HG03196 (cell line): ENCODE data around the gene NOTCH1.
A peak's percentile ranks its signal among the peaks of the same experiment; 100 is the strongest.

Experiments used
- ATAC-seq: cut with Tn5 transposase; IDR thresholded peaks from one replicate; pipeline ENCODE4 v1.9.1; 2021; ENCODE audit not compliant: unreplicated experiment

NOTCH1 gene

DNA sequence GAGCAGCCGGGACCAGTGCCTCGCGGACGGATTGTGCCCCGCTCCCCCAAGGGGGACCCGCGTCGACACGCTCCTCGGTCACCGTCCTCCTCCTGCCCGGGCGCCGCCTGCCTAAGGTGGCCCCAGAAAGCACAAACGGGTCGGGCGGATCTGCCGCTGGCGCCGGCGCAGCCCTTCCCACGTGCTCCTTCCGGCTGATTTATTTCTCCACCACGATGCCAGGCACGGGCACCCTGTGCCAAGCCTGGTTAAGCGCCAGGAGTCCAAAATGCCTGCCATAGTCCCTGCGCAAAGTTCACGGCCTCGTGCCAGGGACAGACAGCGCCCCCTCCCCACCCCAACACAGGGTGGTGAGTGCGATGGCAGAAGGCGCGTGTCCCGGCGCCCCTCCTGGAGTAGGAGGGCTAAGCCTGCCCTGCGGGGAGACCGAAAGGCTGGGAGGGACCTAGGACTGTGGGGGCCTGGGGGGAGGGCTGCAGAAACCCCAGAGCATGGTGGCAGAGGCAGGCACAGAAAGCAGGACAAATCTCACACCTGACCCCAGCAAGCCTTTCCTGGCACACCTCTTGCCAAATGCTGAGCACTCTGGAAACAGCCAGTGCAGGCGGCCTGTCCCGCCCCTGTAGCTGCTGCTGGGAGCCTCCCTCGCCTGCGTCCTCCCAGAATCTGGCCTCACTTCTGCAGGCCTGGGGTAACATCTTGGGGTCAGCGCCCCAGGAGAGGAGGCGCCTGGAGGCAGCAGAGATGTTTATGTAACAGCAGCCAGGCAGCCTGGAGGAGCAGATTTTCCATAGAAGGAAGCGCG, 1.1 kb upstream of the NOTCH1 start:
- peak; percentile 6 for ATAC-seq

DNA sequence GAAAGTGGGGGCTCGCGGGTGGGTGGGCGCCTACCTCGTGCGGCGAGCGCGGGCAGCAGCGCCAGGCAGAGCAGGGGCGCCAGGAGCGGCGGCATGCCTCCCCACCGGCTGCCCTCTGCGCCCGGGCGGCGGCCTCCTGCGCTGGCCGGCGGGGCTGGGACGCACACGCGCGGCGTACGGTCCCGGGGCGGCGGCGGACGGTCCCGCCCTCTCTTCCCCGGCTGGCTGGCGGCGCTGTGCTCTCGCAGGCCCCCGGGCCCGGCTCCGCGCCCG, 220 bp downstream of the NOTCH1 start:
- ATAC-seq = no peak

DNA sequence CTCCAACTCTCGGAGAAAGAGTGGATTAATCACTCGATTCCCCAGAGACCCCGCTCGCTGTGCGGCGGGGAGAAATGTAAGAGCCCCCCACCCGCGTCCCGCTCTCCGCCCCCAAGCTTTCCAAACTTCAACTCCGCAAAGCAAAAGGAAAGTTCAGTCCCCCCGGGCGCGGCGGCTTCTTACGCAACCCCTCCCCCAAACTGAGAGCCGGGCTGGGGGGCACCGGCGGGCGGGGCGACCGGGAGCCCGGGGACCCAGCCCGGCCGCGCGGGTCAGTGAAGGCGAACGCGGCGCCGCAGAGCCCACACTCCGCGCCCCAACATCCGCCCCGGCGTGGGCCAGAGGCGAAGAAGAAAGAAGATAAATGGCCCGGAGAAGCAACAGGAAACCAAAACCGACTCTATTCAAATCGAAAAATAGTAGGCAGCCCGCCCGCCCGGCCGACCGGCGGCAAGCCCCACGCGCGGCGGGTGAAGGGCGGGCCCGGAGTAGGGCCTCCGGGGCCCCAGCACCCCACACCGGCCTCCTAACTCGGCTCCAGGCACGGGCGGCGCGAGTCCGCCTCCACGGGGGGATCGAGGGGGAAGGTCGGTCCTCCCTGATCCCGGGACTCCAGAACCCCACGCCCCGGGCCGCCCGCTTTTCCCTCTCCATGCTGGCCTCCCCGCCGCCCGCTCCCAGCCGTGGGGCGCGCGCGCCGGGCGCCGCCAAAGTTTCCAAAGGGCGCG, 720 bp downstream of the NOTCH1 start:
- ATAC-seq = peak; percentile 16

DNA sequence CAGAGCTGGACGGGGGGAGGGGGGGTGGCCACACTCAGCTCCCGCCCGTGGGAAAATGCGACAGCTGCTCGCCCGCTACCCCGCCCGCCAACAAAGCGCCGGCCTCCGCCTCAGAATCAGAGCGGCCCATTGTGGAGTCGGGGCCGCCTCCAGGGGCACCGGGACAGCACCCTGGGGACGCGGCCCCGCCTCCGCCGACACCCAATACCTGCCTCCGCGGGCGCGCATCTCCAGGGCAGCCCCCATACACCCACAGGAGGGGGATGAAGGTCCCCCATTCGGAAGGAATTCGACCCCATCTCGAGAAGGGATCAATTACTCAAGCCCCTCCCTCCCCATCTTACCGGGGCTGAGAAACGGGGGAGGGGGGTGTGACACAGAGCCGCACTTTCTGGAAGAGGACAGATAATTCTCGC, 1.3 kb downstream of the NOTCH1 start:
- no peak for ATAC-seq

DNA sequence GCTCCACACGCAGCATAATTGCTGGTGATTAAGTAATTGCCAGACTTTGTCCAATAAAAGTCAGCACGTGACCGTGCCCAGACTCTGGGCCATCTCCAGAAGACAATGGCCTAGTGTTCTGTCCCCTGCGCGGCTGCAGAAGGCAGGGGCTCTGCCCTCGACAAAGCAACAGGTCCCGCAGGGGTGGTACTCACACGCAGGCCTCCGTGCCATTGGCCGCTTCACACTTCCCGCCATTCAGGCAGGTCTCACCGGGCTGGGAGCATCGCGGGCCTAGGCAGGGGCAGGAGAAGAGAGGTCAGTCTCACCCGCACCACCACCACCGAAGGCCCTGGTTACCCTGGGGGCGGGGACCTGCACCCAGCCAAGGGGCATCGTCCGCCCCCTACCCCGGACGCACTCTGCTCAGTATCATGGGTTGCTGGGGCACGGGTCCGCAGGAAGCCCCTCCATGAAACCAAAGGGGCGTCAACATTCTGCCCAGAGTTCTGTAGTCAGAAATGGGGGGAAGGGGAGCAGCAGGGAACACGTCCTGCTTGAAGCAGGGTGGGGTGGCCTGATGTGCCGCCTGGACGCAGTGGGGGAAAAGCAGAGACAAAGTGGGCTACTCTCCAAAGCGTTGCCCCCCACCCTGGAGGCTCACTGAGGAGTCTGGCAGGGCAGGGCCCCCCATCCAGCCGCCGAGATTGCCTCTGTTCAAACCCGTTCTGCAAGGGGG, 1.9 kb downstream of the NOTCH1 start:
- no peak for ATAC-seq

DNA sequence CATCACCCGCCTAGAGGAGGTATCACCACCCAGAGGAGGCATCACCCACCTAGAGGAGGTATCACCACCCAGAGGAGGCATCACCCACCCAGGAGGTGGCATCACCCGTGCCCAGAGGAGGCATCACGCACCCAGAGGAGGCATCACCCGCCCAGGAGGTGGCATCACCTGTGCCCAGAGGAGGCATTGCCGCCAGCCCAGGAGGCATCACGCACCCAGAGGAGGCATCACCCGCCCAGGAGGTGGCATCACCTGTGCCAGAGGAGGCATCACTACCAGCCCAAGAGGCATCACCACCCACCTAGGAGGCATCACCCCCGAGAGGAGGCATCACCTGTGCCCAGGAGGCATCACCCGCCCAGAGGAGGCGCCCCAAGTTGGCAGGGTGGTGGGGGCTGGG, 2.6 kb downstream of the NOTCH1 start:
- ATAC-seq = no peak

DNA sequence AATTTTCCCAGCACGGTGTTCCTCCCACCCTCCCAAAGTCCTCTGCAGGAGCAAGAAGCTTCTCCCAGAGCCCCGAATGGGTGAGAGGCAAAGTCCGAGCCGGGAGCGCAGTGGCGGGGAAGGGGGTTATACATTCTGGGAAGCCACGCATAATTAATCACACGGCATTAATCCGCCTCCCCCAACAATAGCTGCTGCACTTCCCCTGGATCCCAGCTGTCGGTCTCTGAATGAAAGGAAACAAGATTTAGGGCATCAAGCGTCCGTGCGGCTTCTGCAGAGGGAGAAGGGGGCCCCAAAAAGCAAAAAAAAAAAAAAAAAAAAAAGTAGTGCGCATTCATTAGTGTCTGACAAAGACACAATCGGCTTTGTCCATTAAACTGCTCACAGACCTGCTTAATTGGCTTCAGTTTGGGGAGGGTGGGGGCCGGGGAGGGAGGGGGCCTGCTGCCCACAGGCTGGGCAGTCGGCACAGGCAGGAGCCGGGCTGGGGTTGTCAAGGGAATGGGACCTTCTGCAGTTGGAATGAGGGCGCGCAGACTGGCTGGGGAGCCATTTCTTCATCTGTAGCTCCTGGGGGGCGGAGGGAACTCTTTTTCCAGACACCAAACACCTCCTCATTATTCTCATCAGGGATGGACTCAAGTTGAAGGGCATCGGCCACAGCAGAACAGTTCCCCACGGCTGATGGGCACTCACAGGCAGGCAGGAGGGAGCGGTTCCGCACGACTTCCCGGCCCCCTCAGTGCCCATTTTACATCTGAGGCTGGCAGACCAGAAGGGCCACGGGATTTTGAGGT, 3.4 kb downstream of the NOTCH1 start:
- ATAC-seq = no peak

DNA sequence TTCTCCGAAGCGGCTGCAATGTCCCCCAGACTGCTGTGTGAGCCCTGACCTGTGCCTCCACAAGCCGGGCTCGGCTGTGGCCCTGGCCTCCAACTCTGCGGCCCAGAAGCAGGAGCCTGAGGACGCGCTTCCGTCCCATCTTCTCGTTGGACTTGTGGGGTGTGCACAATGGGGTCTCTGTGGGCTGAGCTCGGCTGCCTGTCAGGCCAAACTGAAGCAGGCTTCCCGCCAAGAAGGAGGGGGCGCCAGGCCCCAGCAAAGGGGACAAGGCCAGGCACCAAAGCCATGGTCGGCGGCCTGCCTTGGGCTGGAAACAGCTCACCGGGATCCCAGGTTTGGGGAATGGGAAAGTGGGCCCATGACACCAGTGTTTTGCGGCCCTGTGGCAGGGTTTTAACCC, 4.1 kb downstream of the NOTCH1 start:
- ATAC-seq = no peak

DNA sequence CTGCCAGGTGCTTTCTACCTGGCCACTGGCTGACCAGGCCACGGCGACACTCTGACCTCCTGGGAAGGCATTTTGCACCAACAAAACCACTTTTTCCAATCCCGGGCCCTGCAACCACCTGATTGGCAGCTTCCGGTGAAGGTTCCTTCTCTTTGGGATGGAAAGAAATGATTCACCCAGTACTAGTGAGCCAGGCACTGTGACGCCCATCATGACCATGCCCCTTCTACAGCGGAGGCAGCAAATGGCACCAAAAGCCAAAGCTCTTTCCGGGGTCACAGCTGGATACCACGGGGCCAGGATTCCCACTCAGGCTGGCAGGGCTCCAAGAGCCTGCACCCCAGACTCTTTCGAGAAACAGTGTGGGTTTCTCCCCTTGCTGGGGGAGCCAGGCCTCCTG, 4.7 kb downstream of the NOTCH1 start:
- no peak for ATAC-seq

DNA sequence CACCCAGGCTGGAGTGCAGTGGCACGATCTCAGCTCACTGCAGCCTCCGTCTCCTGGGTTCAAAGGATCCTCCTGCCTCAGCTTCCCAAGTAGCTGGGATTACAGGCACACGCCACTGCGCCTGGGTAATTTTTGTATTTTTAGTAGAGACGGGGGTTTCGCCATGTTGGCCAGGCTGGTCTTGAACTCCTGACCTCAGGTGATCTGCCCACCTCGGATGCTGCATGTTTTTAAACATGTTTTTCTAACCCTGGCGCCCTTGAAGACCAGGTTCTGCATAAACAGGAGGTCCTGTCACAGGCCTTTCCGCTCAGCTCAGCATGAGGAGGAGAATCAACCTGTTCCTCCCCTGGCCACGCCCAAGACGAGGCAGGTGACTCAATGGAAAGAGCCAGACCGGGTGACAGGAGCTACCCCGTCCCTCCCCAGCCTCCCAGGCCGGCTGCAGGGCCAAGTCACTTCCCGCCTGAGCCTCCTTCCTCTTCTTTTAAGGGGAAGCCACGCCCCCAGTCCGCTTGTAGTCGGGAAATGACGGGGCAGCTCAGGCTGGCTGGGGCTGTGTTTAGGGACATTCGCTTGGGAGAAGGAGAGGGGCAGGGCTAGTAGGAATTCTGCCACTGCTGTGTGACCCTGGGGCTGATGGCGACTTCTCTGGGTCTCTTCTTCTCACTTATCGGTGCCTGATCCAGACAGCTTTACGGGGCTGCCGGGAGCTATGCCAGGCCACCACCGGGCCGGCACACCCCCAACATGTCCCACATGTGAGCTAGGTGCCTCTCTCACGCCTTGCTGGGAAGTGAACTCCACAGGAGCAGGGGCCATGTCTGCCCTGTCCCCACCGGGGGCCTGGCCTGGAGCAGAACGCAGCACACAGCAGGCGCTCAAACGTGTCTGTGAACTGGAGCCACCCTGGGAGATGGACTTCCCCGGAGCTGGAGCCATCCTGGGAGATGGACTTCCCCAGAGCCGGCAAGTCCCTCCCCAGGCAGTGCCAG, 6.1 kb downstream of the NOTCH1 start:
- ATAC-seq = peak; percentile 50

DNA sequence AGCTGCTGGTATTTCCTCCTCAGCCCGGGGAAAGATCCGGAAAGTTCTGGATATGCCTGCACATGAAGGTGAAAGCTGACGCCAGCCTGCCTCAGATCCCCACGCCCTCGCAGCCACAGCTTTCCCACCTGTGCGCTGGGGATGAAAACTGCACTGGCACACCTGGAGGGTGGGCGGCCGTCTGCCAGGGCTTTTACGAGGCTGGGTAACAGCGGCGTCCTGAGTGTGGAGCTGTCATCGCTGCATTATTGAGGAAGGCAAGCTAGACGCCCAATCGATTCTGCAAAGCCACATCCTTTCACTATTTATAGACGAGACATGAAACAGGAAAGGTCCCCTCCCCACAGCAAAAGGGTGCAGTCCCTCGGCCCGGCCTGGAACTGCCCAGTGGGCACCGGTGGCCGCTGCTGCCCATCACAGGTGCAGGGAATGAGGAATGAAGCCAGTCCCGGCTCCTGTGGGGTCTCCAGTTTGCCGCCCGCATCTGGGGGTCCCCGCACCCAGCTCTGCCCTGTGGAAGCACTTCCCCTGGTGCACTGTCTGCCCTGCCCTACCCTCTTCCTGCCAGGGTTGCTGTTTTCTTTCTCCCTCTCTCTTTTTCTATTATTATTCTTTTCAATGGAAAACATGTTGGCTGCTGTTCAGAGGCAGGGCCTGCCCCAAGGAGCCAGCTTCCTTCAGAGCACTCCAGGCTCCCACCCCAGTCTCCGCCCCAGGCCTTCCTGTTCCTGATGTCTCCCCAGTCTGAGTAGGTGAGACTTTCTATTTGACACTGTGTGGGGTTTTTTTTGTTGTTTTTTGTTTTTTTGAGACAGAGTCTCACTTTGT, 7.0 kb downstream of the NOTCH1 start:
- no peak for ATAC-seq

DNA sequence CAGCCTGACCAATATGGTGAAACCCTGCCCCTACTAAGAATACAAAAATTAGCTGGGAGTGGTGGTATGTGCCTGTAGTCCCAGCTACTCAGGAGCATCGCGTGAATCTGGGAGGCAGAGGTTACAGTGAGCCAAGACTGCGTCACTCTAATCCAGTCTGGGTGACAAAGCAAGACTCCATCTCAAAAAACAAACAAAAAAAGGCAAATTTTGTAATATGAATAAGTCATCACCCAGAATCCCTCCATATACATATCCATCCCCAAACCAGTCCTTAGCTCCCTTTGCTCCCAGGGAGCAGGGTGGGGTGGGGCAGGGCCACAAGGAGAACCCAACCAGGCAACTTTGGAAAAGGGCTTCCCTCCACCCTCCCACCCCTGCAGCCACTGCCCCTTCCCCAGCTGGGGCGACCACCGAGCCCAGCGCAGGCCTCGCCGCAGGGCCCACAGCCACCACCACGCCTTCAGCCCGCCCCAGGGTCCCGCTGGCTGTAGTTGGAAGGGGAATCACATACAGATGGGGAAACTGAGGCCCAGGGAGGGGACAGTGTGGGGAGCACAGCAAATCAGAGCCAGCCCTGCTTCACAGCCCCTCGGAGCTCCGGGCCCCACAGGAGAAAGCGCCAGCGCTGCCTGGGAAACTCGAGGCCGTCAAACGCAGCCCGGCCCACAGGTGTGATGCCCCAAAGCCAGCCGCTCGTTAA, 7.8 kb downstream of the NOTCH1 start:
- ATAC-seq = no peak

DNA sequence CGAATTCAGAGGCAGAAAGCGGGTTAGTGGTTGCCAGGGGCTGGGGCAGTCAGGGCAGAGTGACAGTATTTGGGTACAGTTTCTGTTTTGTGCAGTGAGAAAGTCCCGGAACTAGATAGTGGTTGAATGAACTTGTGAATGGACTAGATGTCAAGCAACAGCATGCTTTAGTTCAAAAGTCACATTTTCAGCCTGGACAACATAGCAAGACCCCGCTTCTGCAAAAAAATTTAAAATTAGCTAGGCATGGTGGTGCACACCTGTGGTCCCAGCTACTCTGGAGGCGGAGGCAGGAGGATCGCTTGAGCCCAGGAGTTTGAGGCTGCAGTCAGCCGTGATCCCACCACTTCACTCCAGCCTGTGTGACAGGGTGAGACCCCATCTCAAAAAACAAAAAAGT, 8.4 kb downstream of the NOTCH1 start:
- ATAC-seq = no peak

DNA sequence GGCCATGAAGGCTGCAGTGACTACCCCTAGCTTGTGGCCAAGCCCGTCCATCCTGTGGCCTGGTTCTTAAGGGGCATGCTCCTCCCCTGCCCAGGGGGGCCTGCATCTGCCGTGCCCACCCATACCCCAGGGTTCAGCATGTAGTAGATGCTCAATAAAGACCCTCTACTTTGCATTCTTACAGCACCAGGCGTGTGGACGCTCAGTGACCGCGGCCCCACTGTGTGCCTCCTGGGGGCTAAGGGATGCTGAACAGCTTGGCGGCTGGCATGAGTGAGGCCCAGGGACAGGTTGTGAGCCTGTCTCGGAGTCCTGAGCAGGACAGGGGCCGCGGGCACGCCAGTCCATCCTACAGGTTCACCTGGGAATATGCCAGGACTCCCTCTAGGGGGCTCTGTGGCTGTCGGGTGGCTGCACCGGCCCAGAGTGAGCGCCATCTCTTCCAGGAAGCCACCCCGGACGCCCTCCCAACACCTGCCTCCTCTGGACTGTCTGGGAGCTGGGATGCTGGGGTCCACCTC, 9.1 kb downstream of the NOTCH1 start:
- no peak for ATAC-seq

DNA sequence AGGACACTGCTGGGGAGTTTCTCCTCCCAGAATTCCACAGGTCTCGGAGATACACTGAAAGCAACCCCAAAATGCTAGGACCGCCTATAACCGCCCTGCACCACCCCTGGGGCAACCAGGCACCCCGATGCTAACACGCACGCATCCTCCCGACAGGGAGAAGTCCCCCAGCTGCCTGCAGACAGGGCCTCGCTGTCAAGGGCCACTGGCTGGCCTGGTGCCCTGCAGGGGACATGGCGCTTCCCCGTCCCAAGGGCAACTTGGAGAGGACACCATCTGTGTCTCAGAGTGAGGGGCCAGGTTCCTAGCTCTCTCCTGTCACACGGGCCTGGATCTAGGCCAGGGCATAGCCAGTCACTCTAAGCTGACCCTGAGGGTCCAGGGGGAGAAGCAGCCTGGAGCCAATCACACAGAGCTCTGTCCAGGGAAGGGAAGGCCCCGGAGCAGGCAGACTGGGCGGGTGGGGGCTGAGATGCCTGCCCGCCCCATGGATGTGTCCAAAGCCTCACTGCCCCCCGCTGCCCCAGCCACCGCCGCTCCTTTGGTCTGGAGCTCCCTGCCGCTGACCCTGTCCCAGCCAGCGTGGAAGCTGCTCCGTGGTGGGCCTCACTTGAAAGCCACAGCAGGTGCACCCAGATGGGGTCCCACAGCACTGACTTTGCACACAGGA, 9.7 kb downstream of the NOTCH1 start:
- ATAC-seq = no peak

DNA sequence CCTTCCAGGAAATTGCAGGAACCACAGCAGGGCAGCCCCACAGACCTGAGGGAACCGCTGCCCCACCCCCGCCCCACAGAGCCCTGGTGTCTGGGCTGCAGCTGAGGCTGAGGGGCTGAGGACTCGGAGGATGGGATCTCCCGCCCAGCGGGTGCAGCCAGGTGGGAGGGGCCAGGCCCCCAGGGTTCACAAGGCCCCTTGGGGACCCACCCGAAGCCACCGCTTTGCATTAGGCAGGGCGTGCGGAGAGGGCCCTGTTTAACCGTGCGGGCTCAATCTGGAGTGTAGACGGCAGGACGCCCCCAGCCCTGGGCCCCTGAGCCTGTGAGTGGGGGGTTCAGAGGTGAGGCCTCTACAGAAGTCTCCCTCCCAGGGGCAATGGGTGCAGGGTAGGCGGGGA, 10.8 kb downstream of the NOTCH1 start:
- no peak for ATAC-seq

DNA sequence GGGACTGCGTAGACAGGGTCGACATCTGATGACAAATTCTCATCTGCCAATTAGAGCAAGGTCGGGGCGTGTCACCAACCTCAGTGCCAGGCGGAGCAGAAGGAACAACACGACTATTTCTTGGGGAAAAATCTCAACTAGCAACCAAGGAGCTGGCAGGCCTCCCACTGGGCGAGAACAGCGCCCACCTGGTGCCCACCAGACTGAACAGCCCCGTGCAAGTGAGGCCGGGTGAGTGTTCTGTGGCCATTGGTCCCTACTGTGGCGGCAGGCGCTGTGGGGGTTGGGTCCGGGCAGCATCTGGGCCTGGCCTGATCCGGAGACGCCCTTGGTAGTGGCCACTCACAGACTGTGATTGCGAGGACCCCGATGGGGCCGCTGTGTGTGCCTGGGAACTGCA, 11.5 kb downstream of the NOTCH1 start:
- ATAC-seq = no peak

DNA sequence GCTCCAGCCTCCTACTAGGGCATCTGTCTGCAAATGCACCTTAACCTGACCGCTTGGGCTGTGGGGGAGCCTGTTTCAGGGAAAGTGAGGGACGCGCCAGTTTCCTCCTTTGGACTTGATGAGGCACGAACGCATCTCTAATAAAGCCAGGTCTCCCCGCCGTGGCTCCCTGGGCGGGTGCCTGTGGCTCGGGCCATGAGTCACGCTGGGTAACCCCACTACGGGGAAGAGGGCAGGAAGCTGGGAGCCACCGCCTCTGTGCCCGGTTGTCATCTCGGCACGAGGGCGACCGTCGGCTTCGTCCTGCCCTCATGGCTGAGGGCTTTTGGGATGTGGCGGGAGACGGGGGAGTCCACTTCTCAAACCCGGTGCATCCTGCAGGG, 12.1 kb downstream of the NOTCH1 start:
- no peak for ATAC-seq
